22Rv1 (cell line): ENCODE results near the gene JAKMIP1.

Source experiments
- CTCF ChIP-seq: fragments of 450-650 bp; IDR thresholded peaks from 2 replicates; pipeline ENCODE4 v1.5.1; 2017; ENCODE audit warnings: mild to moderate bottlenecking
- ZFX ChIP-seq: fragments of 450-650 bp; IDR thresholded peaks from 2 replicates; pipeline ENCODE4 v1.6.1; 2017; ENCODE audit warnings: antibody characterized with exemption, borderline replicate concordance

GRCh38 chr4:6055030-6055429 is 145.3 kb downstream of the JAKMIP1 start:
- TF ChIP-seq CTCF (no peak), ZFX (no peak)
